ENCODE results near the gene SENP2. TPM values are rescaled to one million over a fixed set of nuclear protein-coding genes. Genes with fewer than 3 reads are reported as not detected.
A peak's percentile ranks its signal among the peaks of the same experiment; 100 is the strongest.

The SENP2 gene
- polyA plus RNA-seq, 1 of the 3 experiments (the other 2 are of a cell fraction), result 7.1 TPM

DNA sequence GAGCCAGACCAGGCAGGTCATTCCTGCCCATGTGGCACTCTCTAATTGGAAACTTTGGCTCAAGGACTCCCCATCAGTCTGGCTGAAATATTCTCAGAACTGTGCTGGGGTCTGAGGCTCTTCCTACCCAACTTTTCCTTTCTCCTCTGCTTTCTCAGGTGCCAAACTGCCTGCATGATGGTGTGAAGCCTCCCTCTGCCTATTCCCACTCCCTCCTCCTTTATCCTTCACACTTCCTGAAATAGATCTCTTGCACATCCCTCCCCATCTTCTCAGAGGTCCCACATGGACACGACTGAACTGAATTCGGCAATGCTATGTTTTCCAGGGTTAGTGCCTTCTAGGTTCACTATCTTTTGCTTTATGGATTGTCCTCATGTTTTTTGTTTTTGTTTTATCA, 46.2 kb upstream of the SENP2 start:
- CTCF ChIA-PET, result no interaction called here
- no peak overlapping the region for H3K4me2 ChIP-seq
- H3K9ac ChIP-seq, result no peak overlapping the region
- no peak overlapping the region for H2AFZ ChIP-seq (ENCODE audit: low read depth)
- no peak overlapping the region for H3K4me3 ChIP-seq (ENCODE audit: low read depth in 2 of 2, low read length in 1 of 2)
- H3K9me3 ChIP-seq, result no peaks in the 10 kb centered on the region
- peaks cover 0 to 4% of the 10 kb centered on the region in 2 experiments; a peak in 1 of 4 replicates for H3K4me1 ChIP-seq (ENCODE audit: control insufficient read depth in 1 of 2, insufficient read depth in 2 of 2, low read depth in 1 of 2, low read length in 1 of 2)
- no peaks in the 10 kb centered on the region for H4K20me1 ChIP-seq (ENCODE audit: insufficient read depth)
- POLR2A ChIA-PET, result no interaction called here
- no peak overlapping the region for H3K27ac ChIP-seq (ENCODE audit: low read depth in 2 of 2, low read length in 1 of 2)
- no peaks in the 10 kb centered on the region for H3K9me2 ChIP-seq
- no peaks in the 10 kb centered on the region for H3F3A ChIP-seq (replicated peaks; ENCODE audit: insufficient read depth)
- H3K36me3 ChIP-seq (replicated peaks in 1 of 2; ENCODE audit: control insufficient read depth in 1 of 2, insufficient read depth in 2 of 2, low read length in 1 of 2), result no peaks in the 10 kb centered on the region
- H3K79me2 ChIP-seq (ENCODE audit: insufficient read depth), result no peaks in the 10 kb centered on the region
- no peak for DNase-seq
- WGBS (ENCODE audit: low lambda C conversion rate), result 74% methylated on average over 2 of the region's 2 CpGs
- no peaks in the 10 kb centered on the region for H3K27me3 ChIP-seq (ENCODE audit: insufficient read depth)
- TF ChIP-seq EP300 (IDR thresholded peaks at IDR 0.05; ENCODE audit: borderline replicate concordance in 1 of 2, low read depth in 1 of 2, low read length in 1 of 2) (no peak), FOSL2 (IDR thresholded peaks at IDR 0.05; ENCODE audit: borderline replicate concordance, low read depth) (no peak), NFIC (IDR thresholded peaks at IDR 0.05; ENCODE audit: borderline replicate concordance) (no peak), GABPA (IDR thresholded peaks at IDR 0.05; ENCODE audit: low read depth) (no peak), TEAD4 (IDR thresholded peaks at IDR 0.05; ENCODE audit: borderline replicate concordance, insufficient read depth) (no peak), SIN3A (IDR thresholded peaks at IDR 0.05; ENCODE audit: borderline replicate concordance, low read depth, low read length) (no peak), YY1 (IDR thresholded peaks at IDR 0.05; ENCODE audit: low read depth) (no peak)
- TF ChIP-seq, protein P1, sequence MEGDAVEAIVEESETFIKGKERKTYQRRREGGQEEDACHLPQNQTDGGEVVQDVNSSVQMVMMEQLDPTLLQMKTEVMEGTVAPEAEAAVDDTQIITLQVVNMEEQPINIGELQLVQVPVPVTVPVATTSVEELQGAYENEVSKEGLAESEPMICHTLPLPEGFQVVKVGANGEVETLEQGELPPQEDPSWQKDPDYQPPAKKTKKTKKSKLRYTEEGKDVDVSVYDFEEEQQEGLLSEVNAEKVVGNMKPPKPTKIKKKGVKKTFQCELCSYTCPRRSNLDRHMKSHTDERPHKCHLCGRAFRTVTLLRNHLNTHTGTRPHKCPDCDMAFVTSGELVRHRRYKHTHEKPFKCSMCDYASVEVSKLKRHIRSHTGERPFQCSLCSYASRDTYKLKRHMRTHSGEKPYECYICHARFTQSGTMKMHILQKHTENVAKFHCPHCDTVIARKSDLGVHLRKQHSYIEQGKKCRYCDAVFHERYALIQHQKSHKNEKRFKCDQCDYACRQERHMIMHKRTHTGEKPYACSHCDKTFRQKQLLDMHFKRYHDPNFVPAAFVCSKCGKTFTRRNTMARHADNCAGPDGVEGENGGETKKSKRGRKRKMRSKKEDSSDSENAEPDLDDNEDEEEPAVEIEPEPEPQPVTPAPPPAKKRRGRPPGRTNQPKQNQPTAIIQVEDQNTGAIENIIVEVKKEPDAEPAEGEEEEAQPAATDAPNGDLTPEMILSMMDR (IDR thresholded peaks at IDR 0.05), result no peak
- TF ChIP-seq, protein P2, sequence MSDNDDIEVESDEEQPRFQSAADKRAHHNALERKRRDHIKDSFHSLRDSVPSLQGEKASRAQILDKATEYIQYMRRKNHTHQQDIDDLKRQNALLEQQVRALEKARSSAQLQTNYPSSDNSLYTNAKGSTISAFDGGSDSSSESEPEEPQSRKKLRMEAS (IDR thresholded peaks at IDR 0.05; ENCODE audit: low read depth), result no peak
- TF ChIP-seq, protein P3, sequence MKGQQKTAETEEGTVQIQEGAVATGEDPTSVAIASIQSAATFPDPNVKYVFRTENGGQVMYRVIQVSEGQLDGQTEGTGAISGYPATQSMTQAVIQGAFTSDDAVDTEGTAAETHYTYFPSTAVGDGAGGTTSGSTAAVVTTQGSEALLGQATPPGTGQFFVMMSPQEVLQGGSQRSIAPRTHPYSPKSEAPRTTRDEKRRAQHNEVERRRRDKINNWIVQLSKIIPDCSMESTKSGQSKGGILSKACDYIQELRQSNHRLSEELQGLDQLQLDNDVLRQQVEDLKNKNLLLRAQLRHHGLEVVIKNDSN (IDR thresholded peaks at IDR 0.05; ENCODE audit: borderline replicate concordance, low read depth), result no peak

DNA sequence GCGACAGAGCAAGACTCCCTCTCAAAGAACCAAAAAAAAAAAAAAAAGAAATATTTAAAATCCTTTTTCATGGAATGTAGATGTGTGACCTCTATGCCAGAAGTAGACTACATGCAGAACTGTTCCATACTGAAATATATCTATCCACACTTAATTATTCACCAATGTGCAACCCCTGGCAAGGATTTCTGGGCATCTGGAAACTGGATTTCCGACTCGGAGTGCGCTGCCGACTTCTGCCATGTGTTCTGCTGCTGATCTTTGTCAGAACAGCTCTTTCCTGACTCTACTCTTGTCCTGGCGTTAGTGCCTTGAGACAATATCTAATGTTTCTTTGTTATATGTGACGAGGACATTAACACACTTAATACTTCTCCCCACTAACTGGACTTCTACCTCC, 45.4 kb upstream of the SENP2 start:
- TF ChIP-seq, protein P2 (IDR thresholded peaks at IDR 0.05; ENCODE audit: low read depth), result no peak
- TF ChIP-seq TEAD4 (IDR thresholded peaks at IDR 0.05; ENCODE audit: borderline replicate concordance, insufficient read depth), result no peak
- TF ChIP-seq, protein P4, sequence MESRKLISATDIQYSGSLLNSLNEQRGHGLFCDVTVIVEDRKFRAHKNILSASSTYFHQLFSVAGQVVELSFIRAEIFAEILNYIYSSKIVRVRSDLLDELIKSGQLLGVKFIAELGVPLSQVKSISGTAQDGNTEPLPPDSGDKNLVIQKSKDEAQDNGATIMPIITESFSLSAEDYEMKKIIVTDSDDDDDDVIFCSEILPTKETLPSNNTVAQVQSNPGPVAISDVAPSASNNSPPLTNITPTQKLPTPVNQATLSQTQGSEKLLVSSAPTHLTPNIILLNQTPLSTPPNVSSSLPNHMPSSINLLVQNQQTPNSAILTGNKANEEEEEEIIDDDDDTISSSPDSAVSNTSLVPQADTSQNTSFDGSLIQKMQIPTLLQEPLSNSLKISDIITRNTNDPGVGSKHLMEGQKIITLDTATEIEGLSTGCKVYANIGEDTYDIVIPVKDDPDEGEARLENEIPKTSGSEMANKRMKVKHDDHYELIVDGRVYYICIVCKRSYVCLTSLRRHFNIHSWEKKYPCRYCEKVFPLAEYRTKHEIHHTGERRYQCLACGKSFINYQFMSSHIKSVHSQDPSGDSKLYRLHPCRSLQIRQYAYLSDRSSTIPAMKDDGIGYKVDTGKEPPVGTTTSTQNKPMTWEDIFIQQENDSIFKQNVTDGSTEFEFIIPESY (IDR thresholded peaks at IDR 0.05; ENCODE audit: borderline replicate concordance, low read depth), result no peak
- TF ChIP-seq FOXM1 (IDR thresholded peaks at IDR 0.05; ENCODE audit: low read depth), result no peak
- TF ChIP-seq RXRA (IDR thresholded peaks at IDR 0.05; ENCODE audit: borderline replicate concordance, low read depth), result no peak
- TF ChIP-seq GABPA (IDR thresholded peaks at IDR 0.05; ENCODE audit: low read depth), result no peak
- TF ChIP-seq SMC3 (IDR thresholded peaks at IDR 0.05; ENCODE audit: low read depth, low read length), result no peak
- TF ChIP-seq, protein P5, sequence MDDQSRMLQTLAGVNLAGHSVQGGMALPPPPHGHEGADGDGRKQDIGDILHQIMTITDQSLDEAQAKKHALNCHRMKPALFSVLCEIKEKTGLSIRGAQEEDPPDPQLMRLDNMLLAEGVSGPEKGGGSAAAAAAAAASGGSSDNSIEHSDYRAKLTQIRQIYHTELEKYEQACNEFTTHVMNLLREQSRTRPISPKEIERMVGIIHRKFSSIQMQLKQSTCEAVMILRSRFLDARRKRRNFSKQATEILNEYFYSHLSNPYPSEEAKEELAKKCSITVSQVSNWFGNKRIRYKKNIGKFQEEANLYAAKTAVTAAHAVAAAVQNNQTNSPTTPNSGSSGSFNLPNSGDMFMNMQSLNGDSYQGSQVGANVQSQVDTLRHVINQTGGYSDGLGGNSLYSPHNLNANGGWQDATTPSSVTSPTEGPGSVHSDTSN (IDR thresholded peaks at IDR 0.05), result no peak
- TF ChIP-seq JUND (IDR thresholded peaks at IDR 0.05), result no peak
- TF ChIP-seq ELF1 (IDR thresholded peaks at IDR 0.05), result no peak
- no peak for TF ChIP-seq CHD2 (IDR thresholded peaks at IDR 0.05; ENCODE audit: low read length, partially characterized antibody)
- no peak for TF ChIP-seq YY1 (IDR thresholded peaks at IDR 0.05; ENCODE audit: low read depth)
- TF ChIP-seq RAD21 (IDR thresholded peaks at IDR 0.05; ENCODE audit: low read length), result no peak
- no peak for TF ChIP-seq FOXJ3 (CRISPR knock-in tag; IDR thresholded peaks at IDR 0.05)
- TF ChIP-seq RFX5 (IDR thresholded peaks at IDR 0.05; ENCODE audit: low read length), result no peak
- TF ChIP-seq SIN3A (IDR thresholded peaks at IDR 0.05; ENCODE audit: borderline replicate concordance, low read depth, low read length), result no peak
- WGBS (ENCODE audit: low lambda C conversion rate), result 44% methylated on average over 7 of the region's 7 CpGs

More for the DNA sequence above, 45.4 kb upstream of the SENP2 start:
- Histone ChIP-seq H3K9me3 (no peaks in the 10 kb centered on the region), H3K9ac (no peak overlapping the region), H3K27me3 (ENCODE audit: insufficient read depth) (no peaks in the 10 kb centered on the region), H2AFZ (ENCODE audit: low read depth) (no peak overlapping the region), H3K4me2 (no peak overlapping the region), H4K20me1 (ENCODE audit: insufficient read depth) (no peaks in the 10 kb centered on the region), H3K9me2 (no peaks in the 10 kb centered on the region), H3K4me3 (ENCODE audit: low read depth in 2 of 2, low read length in 1 of 2) (no peak overlapping the region), H3K4me1 (ENCODE audit: control insufficient read depth in 1 of 2, insufficient read depth in 2 of 2, low read depth in 1 of 2, low read length in 1 of 2) (peaks cover 0 to 4% of the 10 kb centered on the region in 2 experiments; a peak in 1 of 4 replicates), H3K36me3 (replicated peaks in 1 of 2; ENCODE audit: control insufficient read depth in 1 of 2, insufficient read depth in 2 of 2, low read length in 1 of 2) (no peaks in the 10 kb centered on the region), H3K27ac (ENCODE audit: low read depth in 2 of 2, low read length in 1 of 2) (no peak overlapping the region), H3K79me2 (ENCODE audit: insufficient read depth) (no peaks in the 10 kb centered on the region), H3F3A (replicated peaks; ENCODE audit: insufficient read depth) (no peaks in the 10 kb centered on the region)
- CTCF ChIA-PET, result no interaction called here
- DNase-seq, result peak; percentile 24
- POLR2A ChIA-PET, result no interaction called here

Data from SK-N-SH (cell line).